Hepatocyte (in vitro differentiated cells): ENCODE measurements around the gene MAD2L1.

Experiments used
- EZH2 ChIP-seq: fragments of 200-600 bp; sonication (generic); IDR thresholded peaks from 2 replicates; pipeline ENCODE4 v1.6.1; 2016; ENCODE audit warnings: antibody characterized with exemption, mild to moderate bottlenecking, borderline replicate concordance
- TF ChIP-seq, protein P1 (sequence below): fragments of 200-600 bp; sonication (generic); IDR thresholded peaks from 2 replicates; pipeline ENCODE4 v1.5.1; 2016; ENCODE audit warnings: antibody characterized with exemption, mild to moderate bottlenecking; ENCODE audit not compliant: poor library complexity

DNA sequence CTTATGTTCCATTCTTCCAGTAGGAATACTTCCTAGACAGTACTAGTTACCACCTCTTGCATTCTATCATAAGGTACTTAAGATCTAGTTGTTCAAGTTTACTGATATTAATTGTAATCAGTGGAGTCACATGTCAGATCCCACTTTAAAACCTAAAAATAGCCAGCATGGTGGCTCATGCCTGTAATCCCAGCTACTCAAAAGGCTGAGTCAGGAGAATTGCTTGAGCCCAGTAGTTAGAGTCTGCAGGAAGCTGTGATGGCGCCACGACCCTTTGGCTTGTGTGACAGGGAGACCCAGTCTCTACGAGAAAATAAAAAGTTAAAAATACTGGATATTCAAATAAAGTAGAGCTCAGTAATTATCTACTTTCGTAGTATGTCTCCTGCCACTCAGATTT, 57.7 kb downstream of the MAD2L1 start:
- TF ChIP-seq, protein P1, sequence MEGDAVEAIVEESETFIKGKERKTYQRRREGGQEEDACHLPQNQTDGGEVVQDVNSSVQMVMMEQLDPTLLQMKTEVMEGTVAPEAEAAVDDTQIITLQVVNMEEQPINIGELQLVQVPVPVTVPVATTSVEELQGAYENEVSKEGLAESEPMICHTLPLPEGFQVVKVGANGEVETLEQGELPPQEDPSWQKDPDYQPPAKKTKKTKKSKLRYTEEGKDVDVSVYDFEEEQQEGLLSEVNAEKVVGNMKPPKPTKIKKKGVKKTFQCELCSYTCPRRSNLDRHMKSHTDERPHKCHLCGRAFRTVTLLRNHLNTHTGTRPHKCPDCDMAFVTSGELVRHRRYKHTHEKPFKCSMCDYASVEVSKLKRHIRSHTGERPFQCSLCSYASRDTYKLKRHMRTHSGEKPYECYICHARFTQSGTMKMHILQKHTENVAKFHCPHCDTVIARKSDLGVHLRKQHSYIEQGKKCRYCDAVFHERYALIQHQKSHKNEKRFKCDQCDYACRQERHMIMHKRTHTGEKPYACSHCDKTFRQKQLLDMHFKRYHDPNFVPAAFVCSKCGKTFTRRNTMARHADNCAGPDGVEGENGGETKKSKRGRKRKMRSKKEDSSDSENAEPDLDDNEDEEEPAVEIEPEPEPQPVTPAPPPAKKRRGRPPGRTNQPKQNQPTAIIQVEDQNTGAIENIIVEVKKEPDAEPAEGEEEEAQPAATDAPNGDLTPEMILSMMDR = no peak
- TF ChIP-seq EZH2 = no peak
